RWPE2 (cell line): ENCODE measurements around the gene TGM1.

ENCODE experiments used
- ATAC-seq: fragments of 200-7000 bp; cut with Tn5 transposase; 3 replicates; pipeline ENCODE4 v1.9.1; 2021; ENCODE audit warnings: low read depth
- DNase-seq: peaks from one replicate; pipeline ENCODE4 v3.0.0-alpha.2; 2020; ENCODE audit warnings: low spot score
- H3K27ac ChIP-seq: fragments of 450-650 bp; 2 replicates; pipeline ENCODE4 v1.5.1; 2017; ENCODE audit warnings: mild to moderate bottlenecking; ENCODE audit not compliant: poor library complexity, severe bottlenecking
- H3K27me3 ChIP-seq: fragments of 250-450 bp; sonication (Bioruptor Pico); 2 replicates; pipeline ENCODE4 v1.5.1; 2021; ENCODE audit warnings: mild to moderate bottlenecking, moderate library complexity; ENCODE audit not compliant: insufficient read depth, poor library complexity, severe bottlenecking
- H3K36me3 ChIP-seq: fragments of 250-450 bp; sonication (Bioruptor Pico); 2 replicates; pipeline ENCODE4 v1.5.1; 2020; ENCODE audit warnings: low read depth, mild to moderate bottlenecking, moderate library complexity
- H3K4me1 ChIP-seq: fragments of 250-450 bp; sonication (Bioruptor Pico); 2 replicates; pipeline ENCODE4 v1.5.1; 2021; ENCODE audit warnings: mild to moderate bottlenecking, moderate library complexity; ENCODE audit not compliant: insufficient read depth, poor library complexity, severe bottlenecking
- H3K4me3 ChIP-seq: fragments of 250-450 bp; sonication (Bioruptor Pico); 2 replicates; pipeline ENCODE4 v1.5.1; 2021; ENCODE audit warnings: mild to moderate bottlenecking, moderate library complexity; ENCODE audit not compliant: severe bottlenecking
- H3K9me3 ChIP-seq: fragments of 250-450 bp; sonication (Bioruptor Pico); 2 replicates; pipeline ENCODE4 v1.5.1; 2021; ENCODE audit warnings: mild to moderate bottlenecking, moderate library complexity; ENCODE audit not compliant: severe bottlenecking
- TF ChIP-seq, protein P1 (sequence below): fragments of 450-650 bp; IDR thresholded peaks from one replicate; pipeline ENCODE4 v1.5.1; 2017; ENCODE audit warnings: mild to moderate bottlenecking, moderate library complexity; ENCODE audit not compliant: poor library complexity, severe bottlenecking

The TGM1 gene

DNA sequence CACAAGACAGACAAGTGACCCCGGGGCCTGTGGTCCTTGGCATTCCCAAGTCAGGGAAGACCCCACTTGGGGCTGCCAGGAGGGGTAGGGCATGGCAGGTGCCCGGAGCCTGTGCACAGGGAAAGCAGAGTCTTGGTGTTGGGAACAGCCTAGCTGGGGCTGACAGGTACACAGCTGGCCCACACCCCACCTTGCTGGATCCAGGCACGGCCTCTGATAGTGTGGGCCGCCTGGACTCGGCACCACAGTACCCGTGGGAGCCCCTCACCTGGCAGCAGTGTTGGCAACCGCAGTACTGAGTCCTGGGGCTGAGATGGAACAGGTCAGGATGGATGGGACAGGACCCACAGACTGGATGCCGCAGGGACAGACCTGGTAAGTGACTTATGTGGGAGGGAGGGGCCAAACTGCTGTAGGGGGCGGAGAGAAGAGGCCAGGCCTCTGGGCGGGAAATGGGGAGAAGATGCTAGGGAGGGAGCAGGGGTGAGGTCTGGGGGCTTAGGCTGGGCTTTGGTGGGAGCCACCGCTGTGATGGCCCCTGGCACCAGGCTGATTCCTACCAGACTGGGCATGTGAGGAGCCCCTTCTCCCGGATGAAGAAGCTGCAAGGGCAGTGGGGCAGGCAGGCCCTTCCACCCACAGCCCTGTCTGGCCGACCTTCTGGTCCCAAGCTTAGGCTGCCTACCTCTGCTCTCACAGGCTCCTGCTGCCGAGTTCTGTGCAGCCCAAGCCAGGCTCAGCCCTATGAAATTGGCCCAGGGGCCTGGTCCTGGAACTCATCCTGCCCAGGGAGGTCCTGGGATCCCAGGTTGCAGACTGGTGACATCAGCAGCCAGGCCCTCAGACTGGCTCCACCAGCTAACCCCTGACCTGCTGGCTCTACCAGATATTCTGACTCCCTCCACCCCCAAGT is at the start of gene TGM1:
TSS of gene TGM1 (minus strand) at position 357 of the 913 bp plus-strand sequence. CDS start 825 bp downstream, outside the sequence.
- DNase-seq (no peak), ATAC-seq (no peak)
- H3K9me3 ChIP-seq = no peaks in the 10 kb centered on the region
- H3K36me3 ChIP-seq = peaks cover 36% of the 10 kb centered on the region
- peak within 1 kb of the TSS; percentile 11 for H3K4me3 ChIP-seq
- H3K4me1 ChIP-seq = peaks cover 29% of the 10 kb centered on the region
- no peaks in the 10 kb centered on the region for H3K27me3 ChIP-seq
- H3K27ac ChIP-seq = peak within 1 kb of the TSS; percentile 88
- TF ChIP-seq, protein P1, sequence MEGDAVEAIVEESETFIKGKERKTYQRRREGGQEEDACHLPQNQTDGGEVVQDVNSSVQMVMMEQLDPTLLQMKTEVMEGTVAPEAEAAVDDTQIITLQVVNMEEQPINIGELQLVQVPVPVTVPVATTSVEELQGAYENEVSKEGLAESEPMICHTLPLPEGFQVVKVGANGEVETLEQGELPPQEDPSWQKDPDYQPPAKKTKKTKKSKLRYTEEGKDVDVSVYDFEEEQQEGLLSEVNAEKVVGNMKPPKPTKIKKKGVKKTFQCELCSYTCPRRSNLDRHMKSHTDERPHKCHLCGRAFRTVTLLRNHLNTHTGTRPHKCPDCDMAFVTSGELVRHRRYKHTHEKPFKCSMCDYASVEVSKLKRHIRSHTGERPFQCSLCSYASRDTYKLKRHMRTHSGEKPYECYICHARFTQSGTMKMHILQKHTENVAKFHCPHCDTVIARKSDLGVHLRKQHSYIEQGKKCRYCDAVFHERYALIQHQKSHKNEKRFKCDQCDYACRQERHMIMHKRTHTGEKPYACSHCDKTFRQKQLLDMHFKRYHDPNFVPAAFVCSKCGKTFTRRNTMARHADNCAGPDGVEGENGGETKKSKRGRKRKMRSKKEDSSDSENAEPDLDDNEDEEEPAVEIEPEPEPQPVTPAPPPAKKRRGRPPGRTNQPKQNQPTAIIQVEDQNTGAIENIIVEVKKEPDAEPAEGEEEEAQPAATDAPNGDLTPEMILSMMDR = no peak

DNA sequence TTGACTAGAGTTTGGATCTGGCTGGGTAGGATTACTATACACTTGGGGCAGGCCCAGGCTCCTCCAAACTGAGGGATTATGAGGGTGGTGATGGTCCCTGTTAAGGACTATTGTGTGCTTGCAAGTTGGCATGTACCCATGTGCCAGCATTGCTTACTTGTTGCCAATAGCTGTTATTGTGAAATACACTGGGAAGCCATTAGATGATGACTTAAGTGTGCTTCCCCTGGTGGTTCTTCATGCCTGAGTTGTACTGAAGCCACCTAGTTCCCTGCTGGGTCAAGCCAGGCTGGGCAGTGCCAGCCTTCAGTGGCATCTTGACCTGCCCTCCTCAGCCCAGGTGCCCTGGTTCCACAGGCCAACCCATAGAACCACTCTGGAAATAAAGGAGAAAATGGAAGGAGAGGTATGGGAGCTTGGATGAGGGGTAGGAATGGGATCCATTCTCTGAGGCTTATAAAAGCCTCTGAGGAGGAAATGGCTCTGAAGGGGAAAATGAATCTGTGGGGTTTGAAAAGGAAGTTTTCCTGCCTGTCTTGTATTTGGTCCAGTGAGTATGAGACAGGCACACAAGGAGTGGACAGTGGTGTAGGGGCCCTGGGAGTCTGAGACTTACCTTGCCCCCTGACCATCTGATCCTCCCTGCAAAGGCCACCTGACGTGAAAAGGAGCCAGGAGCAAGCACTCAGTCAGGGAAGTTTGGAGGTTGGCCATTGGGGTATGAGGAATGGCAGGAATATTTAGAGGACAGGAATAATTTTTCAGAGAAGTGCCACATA is 49.0 kb upstream of the TGM1 start:
- Histone ChIP-seq H3K4me1 (peaks cover 29% of the 10 kb centered on the region), H3K27me3 (no peaks in the 10 kb centered on the region), H3K36me3 (peaks cover 8% of the 10 kb centered on the region), H3K27ac (no peak overlapping the region), H3K4me3 (no peak overlapping the region), H3K9me3 (no peaks in the 10 kb centered on the region)
- TF ChIP-seq, protein P1 = no peak
- ATAC-seq (no peak), DNase-seq (no peak)

DNA sequence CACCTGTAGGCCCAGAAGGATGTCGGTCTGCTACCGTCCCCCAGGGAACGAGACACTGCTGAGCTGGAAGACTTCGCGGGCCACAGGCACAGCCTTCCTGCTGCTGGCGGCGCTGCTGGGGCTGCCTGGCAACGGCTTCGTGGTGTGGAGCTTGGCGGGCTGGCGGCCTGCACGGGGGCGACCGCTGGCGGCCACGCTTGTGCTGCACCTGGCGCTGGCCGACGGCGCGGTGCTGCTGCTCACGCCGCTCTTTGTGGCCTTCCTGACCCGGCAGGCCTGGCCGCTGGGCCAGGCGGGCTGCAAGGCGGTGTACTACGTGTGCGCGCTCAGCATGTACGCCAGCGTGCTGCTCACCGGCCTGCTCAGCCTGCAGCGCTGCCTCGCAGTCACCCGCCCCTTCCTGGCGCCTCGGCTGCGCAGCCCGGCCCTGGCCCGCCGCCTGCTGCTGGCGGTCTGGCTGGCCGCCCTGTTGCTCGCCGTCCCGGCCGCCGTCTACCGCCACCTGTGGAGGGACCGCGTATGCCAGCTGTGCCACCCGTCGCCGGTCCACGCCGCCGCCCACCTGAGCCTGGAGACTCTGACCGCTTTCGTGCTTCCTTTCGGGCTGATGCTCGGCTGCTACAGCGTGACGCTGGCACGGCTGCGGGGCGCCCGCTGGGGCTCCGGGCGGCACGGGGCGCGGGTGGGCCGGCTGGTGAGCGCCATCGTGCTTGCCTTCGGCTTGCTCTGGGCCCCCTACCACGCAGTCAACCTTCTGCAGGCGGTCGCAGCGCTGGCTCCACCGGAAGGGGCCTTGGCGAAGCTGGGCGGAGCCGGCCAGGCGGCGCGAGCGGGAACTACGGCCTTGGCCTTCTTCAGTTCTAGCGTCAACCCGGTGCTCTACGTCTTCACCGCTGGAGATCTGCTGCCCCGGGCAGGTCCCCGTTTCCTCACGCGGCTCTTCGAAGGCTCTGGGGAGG is 47.9 kb upstream of the TGM1 start, which contains the start of gene LTB4R:
TSS of gene LTB4R (plus strand) at position 857 of the 959 bp plus-strand sequence. CDS start 4,150 bp downstream, outside the sequence.
- Histone ChIP-seq H3K9me3 (no peaks in the 10 kb centered on the region), H3K4me3 (no peak within 1 kb of the TSS), H3K27ac (peak within 1 kb of the TSS; percentile 76), H3K27me3 (no peaks in the 10 kb centered on the region), H3K4me1 (peaks cover 25% of the 10 kb centered on the region), H3K36me3 (peaks cover 11% of the 10 kb centered on the region)
- TF ChIP-seq, protein P1 = peak; percentile 34
- DNase-seq (no peak), ATAC-seq (peak; percentile 35)

DNA sequence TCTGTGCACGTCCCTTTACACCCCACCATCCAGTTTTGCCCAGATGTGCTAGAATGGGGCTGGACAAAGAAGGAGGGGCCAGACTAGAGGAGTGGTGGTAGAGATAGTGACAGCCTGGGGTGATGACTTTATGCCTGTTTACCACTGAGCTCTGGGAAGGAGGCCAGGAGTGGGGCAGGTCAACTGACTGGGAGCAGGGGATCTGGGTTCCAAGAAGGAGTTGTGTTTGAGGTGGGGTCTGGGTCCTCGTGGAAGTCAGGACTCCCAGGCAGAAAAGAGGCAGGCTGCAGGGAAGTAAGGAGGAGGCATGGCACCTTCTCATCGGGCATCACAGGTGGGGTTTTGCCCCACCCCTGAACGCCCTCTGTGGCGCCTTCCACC is 47.3 kb upstream of the TGM1 start:
- Histone ChIP-seq H3K27me3 (no peaks in the 10 kb centered on the region), H3K36me3 (peaks cover 18% of the 10 kb centered on the region), H3K27ac (peak overlapping the region; percentile 76), H3K9me3 (no peaks in the 10 kb centered on the region), H3K4me1 (peaks cover 25% of the 10 kb centered on the region), H3K4me3 (no peak overlapping the region)
- TF ChIP-seq, protein P1 = no peak
- peak; percentile 38 for ATAC-seq
- DNase-seq = no peak
